Measurements from ENCODE around the gene MMP15.

Gene MMP15

DNA sequence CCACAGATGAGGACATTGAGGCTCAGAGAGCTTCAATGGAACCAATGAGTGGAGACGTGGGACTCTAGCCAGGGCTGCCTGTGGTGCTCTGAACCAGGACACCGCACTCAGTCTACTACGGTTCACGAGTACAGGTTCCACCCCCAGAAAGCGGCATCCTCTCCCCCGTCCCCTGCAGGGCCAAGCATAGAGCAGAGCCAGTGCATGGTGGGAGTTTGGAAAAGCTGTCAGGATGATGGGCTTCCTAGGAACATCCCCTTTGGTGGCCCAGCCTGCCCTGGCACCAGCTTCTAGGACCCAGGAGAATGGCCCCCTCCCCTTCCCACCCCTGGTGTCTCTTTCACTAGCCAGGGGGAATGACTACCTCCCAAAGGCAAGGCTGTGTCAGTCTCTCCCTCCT lies 33.5 kb upstream of the MMP15 start:
- Histone ChIP-seq H3K4me1 (ENCODE audit: insufficient read depth, low read length, severe bottlenecking) (no peaks in the 10 kb centered on the region), H3K9me2 (ENCODE audit: low read depth, low read length) (no peaks in the 10 kb centered on the region), H3F3A (ENCODE audit: insufficient read depth, low read length) (no peaks in the 10 kb centered on the region), H3K4me3 (ENCODE audit: low read depth, low read length, poor library complexity, severe bottlenecking) (no peak overlapping the region), H3K4me2 (ENCODE audit: low read length) (no peak overlapping the region), H3K9me3 (ENCODE audit: low read length) (no peaks in the 10 kb centered on the region), H3K27me3 (ENCODE audit: insufficient read depth, low read length) (0 out of 2 replicates have a peak, but pooled peaks cover 6% of the 10 kb centered on the region), H4K20me1 (ENCODE audit: insufficient read depth, low read length) (no peaks in the 10 kb centered on the region), H3K9ac (ENCODE audit: low read length) (no peak overlapping the region), H3K27ac (ENCODE audit: low read depth, low read length, poor library complexity, severe bottlenecking) (no peak overlapping the region), H2AFZ (ENCODE audit: low read length) (no peak overlapping the region), H3K36me3 (ENCODE audit: insufficient read depth, low read length) (peaks cover 9% of the 10 kb centered on the region), H3K79me2 (ENCODE audit: insufficient read depth, low read length) (no peaks in the 10 kb centered on the region)
- no peak for TF ChIP-seq CTCF (IDR thresholded peaks at IDR 0.05; ENCODE audit: low read length)

DNA sequence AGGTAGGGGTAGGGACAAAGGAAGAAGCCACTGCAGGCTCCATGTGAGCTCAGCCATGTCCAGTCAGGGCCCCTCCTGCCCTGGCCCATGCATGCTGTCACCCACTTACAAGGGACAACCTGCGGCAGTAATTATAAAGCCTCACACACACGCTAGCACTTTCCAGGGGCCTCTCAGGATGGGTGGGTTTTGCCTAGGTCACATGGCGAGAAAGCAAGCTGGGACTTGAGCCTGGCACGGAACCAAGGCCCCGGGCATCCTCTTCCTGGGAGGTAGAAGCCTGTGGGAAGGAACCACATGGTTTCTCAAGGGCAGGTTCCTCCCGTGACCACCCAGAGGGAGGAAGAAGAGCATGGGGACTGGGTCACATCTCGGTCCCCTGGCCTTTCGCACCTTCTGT lies 32.1 kb upstream of the MMP15 start:
- no peaks in the 10 kb centered on the region for H3K9me2 ChIP-seq (ENCODE audit: low read depth, low read length)
- H3K4me2 ChIP-seq (ENCODE audit: low read length), result no peak overlapping the region
- no peaks in the 10 kb centered on the region for H3F3A ChIP-seq (ENCODE audit: insufficient read depth, low read length)
- peaks cover 19% of the 10 kb centered on the region for H3K36me3 ChIP-seq (ENCODE audit: insufficient read depth, low read length)
- H3K27ac ChIP-seq (ENCODE audit: low read depth, low read length, poor library complexity, severe bottlenecking), result no peak overlapping the region
- H3K79me2 ChIP-seq (ENCODE audit: insufficient read depth, low read length), result no peaks in the 10 kb centered on the region
- H3K4me3 ChIP-seq (ENCODE audit: low read depth, low read length, poor library complexity, severe bottlenecking), result no peak overlapping the region
- no peaks in the 10 kb centered on the region for H4K20me1 ChIP-seq (ENCODE audit: insufficient read depth, low read length)
- no peaks in the 10 kb centered on the region for H3K9me3 ChIP-seq (ENCODE audit: low read length)
- TF ChIP-seq CTCF (IDR thresholded peaks at IDR 0.05; ENCODE audit: low read length) (no peak), EZH2 (IDR thresholded peaks at IDR 0.05; ENCODE audit: borderline replicate concordance, low read length) (no peak)
- no peak overlapping the region for H2AFZ ChIP-seq (ENCODE audit: low read length)
- H3K9ac ChIP-seq (ENCODE audit: low read length), result no peak overlapping the region
- H3K4me1 ChIP-seq (ENCODE audit: insufficient read depth, low read length, severe bottlenecking), result no peaks in the 10 kb centered on the region
- H3K27me3 ChIP-seq (ENCODE audit: insufficient read depth, low read length), result 0 out of 2 replicates have a peak, but pooled peaks cover 6% of the 10 kb centered on the region

- Histone ChIP-seq H3K36me3 (ENCODE audit: insufficient read depth, low read length) (peaks cover 19% of the 10 kb centered on the region), H3K27me3 (ENCODE audit: insufficient read depth, low read length) (0 out of 2 replicates have a peak, but pooled peaks cover 6% of the 10 kb centered on the region), H4K20me1 (ENCODE audit: insufficient read depth, low read length) (no peaks in the 10 kb centered on the region), H3K9ac (ENCODE audit: low read length) (no peak overlapping the region), H3K79me2 (ENCODE audit: insufficient read depth, low read length) (no peaks in the 10 kb centered on the region), H3K9me3 (ENCODE audit: low read length) (no peaks in the 10 kb centered on the region), H3K4me2 (ENCODE audit: low read length) (no peak overlapping the region), H3K4me3 (ENCODE audit: low read depth, low read length, poor library complexity, severe bottlenecking) (no peak overlapping the region), H3F3A (ENCODE audit: insufficient read depth, low read length) (no peaks in the 10 kb centered on the region), H3K9me2 (ENCODE audit: low read depth, low read length) (no peaks in the 10 kb centered on the region), H3K4me1 (ENCODE audit: insufficient read depth, low read length, severe bottlenecking) (peaks cover 2% of the 10 kb centered on the region), H3K27ac (ENCODE audit: low read depth, low read length, poor library complexity, severe bottlenecking) (no peak overlapping the region), H2AFZ (ENCODE audit: low read length) (no peak overlapping the region)
- TF ChIP-seq EZH2 (IDR thresholded peaks at IDR 0.05; ENCODE audit: borderline replicate concordance, low read length), result no peak
- TF ChIP-seq CTCF (IDR thresholded peaks at IDR 0.05; ENCODE audit: low read length), result no peak
Measured at GRCh38 chr16:57993897-57994296, 31.7 kb upstream of the MMP15 start.
